CD4-positive, alpha-beta T cell (primary cell): ENCODE data around the gene FOXN1. TPM values are rescaled to one million over a fixed set of nuclear protein-coding genes. Genes with fewer than 3 reads are reported as not detected.

Source experiments
- ATAC-seq: fragments of 200-7000 bp; cut with Tn5 transposase; one replicate; pipeline ENCODE4 v1.10.0; 2022; ENCODE audit warnings: mild to moderate bottlenecking; ENCODE audit not compliant: poor library complexity
- CTCF ChIA-PET: fragments of 350-600 bp; sonication (Branson Sonifier 250); formaldehyde crosslinking; loops from one replicate; lab custom pipeline; 2021; ENCODE audit warnings: antibody characterized with exemption, inconsistent platforms; lab: Charles Lee
- POLR2A ChIA-PET: fragments of 350-600 bp; sonication (Branson Sonifier 250); formaldehyde crosslinking; loops from one replicate; lab custom pipeline; 2021; ENCODE audit warnings: antibody characterized with exemption, inconsistent platforms; lab: Charles Lee
- DNase-seq, 14 experiments: peaks; one replicate each; pipeline ENCODE4 v3.0.0-alpha.2; 2013 to 2020; ENCODE audit warnings: mixed read lengths in 2 of 14
- H3K27ac ChIP-seq, 2 donors: one replicate each; pipeline versions ENCODE4 v1.5.1 to v1.7.0; 2013; ENCODE audit warnings: low read length in 2 of 2, low read depth in 1 of 2, mild to moderate bottlenecking in 1 of 2
- H3K27me3 ChIP-seq, 2 experiments: 1 replicate in 1 of 2; 2 replicates in 1 of 2; pipeline versions ENCODE4 v1.6.1 to v1.7.0; 2013; ENCODE audit warnings: low read length in 2 of 2, control low read depth in 1 of 2, mild to moderate bottlenecking in 1 of 2, moderate library complexity in 1 of 2; ENCODE audit not compliant: insufficient read depth in 2 of 2, control insufficient read depth in 1 of 2
- H3K36me3 ChIP-seq: one replicate; pipeline ENCODE4 v1.6.1; 2013; ENCODE audit warnings: low read length, control low read depth; ENCODE audit not compliant: insufficient read depth
- H3K4me1 ChIP-seq: one replicate; pipeline ENCODE4 v1.6.1; 2013; ENCODE audit warnings: low read length, control low read depth; ENCODE audit not compliant: insufficient read depth
- H3K4me3 ChIP-seq: one replicate; pipeline ENCODE4 v1.5.1; 2013; ENCODE audit warnings: mild to moderate bottlenecking, low read length, moderate library complexity
- H3K9me3 ChIP-seq, 2 experiments: 1 replicate in 1 of 2; 2 replicates in 1 of 2; pipeline versions ENCODE4 v1.6.1 to v1.7.0; 2013; ENCODE audit warnings: low read length in 2 of 2, mild to moderate bottlenecking in 2 of 2, control low read depth in 1 of 2, moderate library complexity in 1 of 2; ENCODE audit not compliant: control insufficient read depth in 1 of 2, insufficient read depth in 1 of 2
- H3K27ac Mint-ChIP-seq: one replicate; pipeline ENCODE4 v1.8.0; 2020; ENCODE audit warnings: mixed read lengths
- H3K27me3 Mint-ChIP-seq: one replicate; pipeline ENCODE4 v1.8.0; 2021; ENCODE audit warnings: mixed read lengths
- H3K36me3 Mint-ChIP-seq: one replicate; pipeline ENCODE4 v1.8.0; 2021; ENCODE audit warnings: low read depth, mixed read lengths
- H3K4me1 Mint-ChIP-seq: one replicate; pipeline ENCODE4 v1.8.0; 2021; ENCODE audit warnings: low read depth, mixed read lengths
- H3K4me3 Mint-ChIP-seq: one replicate; pipeline ENCODE4 v1.8.0; 2020; ENCODE audit warnings: mild to moderate bottlenecking, mixed read lengths
- H3K9me3 Mint-ChIP-seq: one replicate; pipeline ENCODE4 v1.8.0; 2020; ENCODE audit warnings: mixed read lengths
- intact Hi-C, 2 experiments: fragments of 100-400 bp; cut with DNase I in 1 of 2; cut with micrococcal nuclease in 1 of 2; formaldehyde crosslinking; loops; one replicate each; pipeline versions ENCODE4 v1.15.1 to v1.9.0; 2023 to 2025; cut with DNase I, micrococcal nuclease
- total RNA-seq, 174 experiments: library from RNA in 2 of 174; stranded (reverse) in 2 of 174; gene quantifications; one replicate each; pipeline ENCODE4 v1.2.3 and lab custom pipeline; 2021 to 2026
- TF ChIP-seq, protein P1 (sequence below): fragments of 200-600 bp; IDR thresholded peaks from one replicate; pipeline ENCODE4 v1.8.0; 2022; ENCODE audit warnings: antibody characterized with exemption, mild to moderate bottlenecking

FOXN1 gene
- total RNA-seq, 2 experiments from 2014 or later: not detected

DNA sequence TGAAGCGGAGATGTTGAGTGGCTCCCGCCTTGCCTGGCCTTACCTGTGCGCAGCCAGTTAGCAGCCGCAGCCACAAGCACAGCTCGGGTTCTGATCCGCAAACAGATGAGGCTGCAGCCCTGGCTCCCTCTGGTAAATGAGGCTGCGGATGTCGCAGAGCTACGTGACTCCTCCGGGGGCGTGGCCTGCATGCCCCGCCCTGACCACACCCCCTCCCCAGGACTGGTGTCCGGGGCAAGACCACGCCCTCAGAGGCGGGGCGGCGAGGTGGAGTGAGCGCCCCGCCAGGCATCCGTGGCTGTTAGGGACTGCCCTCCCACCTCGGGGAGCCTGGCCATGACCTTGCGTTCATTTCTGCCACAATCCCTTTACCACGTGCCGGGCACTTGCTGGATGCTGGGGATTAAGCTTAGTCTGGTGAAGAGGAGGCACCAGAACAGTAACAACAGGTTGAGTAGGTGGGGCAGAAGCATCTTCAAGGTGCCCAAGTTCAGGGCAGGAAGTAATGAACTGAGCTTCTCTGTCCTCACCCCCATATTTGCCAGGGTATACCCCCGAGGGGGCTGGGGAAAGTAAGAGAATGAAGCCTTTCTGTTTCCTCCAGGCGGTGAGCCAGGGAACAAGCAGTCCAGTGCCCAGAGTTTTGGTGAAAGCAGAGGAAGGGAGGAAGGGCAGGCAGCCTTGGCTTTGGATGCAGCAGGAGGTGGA, 70.8 kb downstream of the FOXN1 start, which contains the start of gene ALDOC:
TSS of gene ALDOC (minus strand) at position 138 of the 708 bp plus-strand sequence. CDS start 1,363 bp downstream, outside the sequence.
- peak within 1 kb of the TSS in 1 of 2 donors; percentile 41 for H3K27ac ChIP-seq
- Mint-ChIP-seq H3K27ac (peak within 1 kb of the TSS; percentile 77), H3K4me3 (peak within 1 kb of the TSS; percentile 87), H3K27me3 (no peaks in the 10 kb centered on the region), H3K4me1 (peaks cover 31% of the 10 kb centered on the region), H3K36me3 (peaks cover 9% of the 10 kb centered on the region), H3K9me3 (no peaks in the 10 kb centered on the region)
- TF ChIP-seq, protein P1, sequence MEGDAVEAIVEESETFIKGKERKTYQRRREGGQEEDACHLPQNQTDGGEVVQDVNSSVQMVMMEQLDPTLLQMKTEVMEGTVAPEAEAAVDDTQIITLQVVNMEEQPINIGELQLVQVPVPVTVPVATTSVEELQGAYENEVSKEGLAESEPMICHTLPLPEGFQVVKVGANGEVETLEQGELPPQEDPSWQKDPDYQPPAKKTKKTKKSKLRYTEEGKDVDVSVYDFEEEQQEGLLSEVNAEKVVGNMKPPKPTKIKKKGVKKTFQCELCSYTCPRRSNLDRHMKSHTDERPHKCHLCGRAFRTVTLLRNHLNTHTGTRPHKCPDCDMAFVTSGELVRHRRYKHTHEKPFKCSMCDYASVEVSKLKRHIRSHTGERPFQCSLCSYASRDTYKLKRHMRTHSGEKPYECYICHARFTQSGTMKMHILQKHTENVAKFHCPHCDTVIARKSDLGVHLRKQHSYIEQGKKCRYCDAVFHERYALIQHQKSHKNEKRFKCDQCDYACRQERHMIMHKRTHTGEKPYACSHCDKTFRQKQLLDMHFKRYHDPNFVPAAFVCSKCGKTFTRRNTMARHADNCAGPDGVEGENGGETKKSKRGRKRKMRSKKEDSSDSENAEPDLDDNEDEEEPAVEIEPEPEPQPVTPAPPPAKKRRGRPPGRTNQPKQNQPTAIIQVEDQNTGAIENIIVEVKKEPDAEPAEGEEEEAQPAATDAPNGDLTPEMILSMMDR: no peak
- peak within 1 kb of the TSS; percentile 46 for H3K4me3 ChIP-seq
- CTCF ChIA-PET: interaction anchor here (0.7 kb wide), 2 partner anchors 27 to 67 kb away, joined by 3 to 4 read pairs; no protein-coding TSS in a partner anchor
- no peaks in the 10 kb centered on the region for H3K9me3 ChIP-seq
- H3K4me1 ChIP-seq: peaks cover 36% of the 10 kb centered on the region
- ATAC-seq (peak; percentile 97), DNase-seq (peak; percentile 95 to 100 (median 98))
- no peaks in the 10 kb centered on the region for H3K36me3 ChIP-seq
- POLR2A ChIA-PET: interaction anchor here (0.6 to 2.1 kb wide), 18 partner anchors 9 to 375 kb away, joined by 3 to 36 read pairs (median 5); partner anchors contain the start of genes BLTP2, PHF12, RPL23A and SDF2
- no peaks in the 10 kb centered on the region for H3K27me3 ChIP-seq
- intact Hi-C loops: loop anchor here (1.0 to 10.0 kb wide), 6 partner anchors 21 to 378 kb away; partner anchors contain the start of genes UNC119 (in 2 of the 2), PHF12 (in 1 of the 2) and SPAG5 (in 1 of the 2)

DNA sequence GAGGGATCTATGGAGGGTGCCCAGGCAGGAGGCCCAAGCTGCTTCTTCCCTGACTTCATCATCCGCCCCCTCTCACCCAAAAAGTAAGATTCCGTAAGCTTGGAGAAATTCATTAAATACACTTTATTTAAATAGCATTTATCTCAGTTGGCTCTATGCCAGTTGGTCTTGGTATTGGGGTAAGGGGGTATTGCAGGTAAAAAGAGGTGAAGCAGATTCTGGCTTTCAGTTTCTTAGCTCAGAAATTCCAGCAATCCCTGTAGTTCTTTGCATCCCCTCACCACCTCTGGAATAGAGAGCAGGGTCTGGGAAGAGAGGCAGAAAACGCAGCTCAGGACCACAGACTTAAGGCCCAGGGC, 71.3 kb downstream of the FOXN1 start:
- ChIA-PET CTCF (no interaction called here), POLR2A (interaction anchor here (0.7 to 2.1 kb wide), 15 partner anchors 9 to 374 kb away, joined by 3 to 36 read pairs (median 5); partner anchors contain the start of genes PHF12, RPL23A, SDF2 and SPAG5)
- intact Hi-C loops: loop anchor here (1.0 to 10.0 kb wide), 5 partner anchors 21 to 377 kb away; partner anchors contain the start of genes PHF12 (in 1 of the 2), SPAG5 (in 1 of the 2) and UNC119 (in 1 of the 2)
- H3K27ac Mint-ChIP-seq: no peak overlapping the region
- H3K27me3 ChIP-seq: no peaks in the 10 kb centered on the region
- H3K4me3 ChIP-seq: no peak overlapping the region
- DNase-seq: no peak
- peaks cover 8% of the 10 kb centered on the region for H3K36me3 Mint-ChIP-seq
- H3K27ac ChIP-seq: peak overlapping the region in 1 of 2 donors; percentile 41
- peak overlapping the region; percentile 87 for H3K4me3 Mint-ChIP-seq
- H3K36me3 ChIP-seq: no peaks in the 10 kb centered on the region
- no peaks in the 10 kb centered on the region for H3K9me3 Mint-ChIP-seq
- H3K4me1 ChIP-seq: peaks cover 30% of the 10 kb centered on the region
- H3K27me3 Mint-ChIP-seq: no peaks in the 10 kb centered on the region
- no peaks in the 10 kb centered on the region for H3K9me3 ChIP-seq
- ATAC-seq: no peak
- TF ChIP-seq, protein P1: no peak
- H3K4me1 Mint-ChIP-seq: peaks cover 26% of the 10 kb centered on the region

DNA sequence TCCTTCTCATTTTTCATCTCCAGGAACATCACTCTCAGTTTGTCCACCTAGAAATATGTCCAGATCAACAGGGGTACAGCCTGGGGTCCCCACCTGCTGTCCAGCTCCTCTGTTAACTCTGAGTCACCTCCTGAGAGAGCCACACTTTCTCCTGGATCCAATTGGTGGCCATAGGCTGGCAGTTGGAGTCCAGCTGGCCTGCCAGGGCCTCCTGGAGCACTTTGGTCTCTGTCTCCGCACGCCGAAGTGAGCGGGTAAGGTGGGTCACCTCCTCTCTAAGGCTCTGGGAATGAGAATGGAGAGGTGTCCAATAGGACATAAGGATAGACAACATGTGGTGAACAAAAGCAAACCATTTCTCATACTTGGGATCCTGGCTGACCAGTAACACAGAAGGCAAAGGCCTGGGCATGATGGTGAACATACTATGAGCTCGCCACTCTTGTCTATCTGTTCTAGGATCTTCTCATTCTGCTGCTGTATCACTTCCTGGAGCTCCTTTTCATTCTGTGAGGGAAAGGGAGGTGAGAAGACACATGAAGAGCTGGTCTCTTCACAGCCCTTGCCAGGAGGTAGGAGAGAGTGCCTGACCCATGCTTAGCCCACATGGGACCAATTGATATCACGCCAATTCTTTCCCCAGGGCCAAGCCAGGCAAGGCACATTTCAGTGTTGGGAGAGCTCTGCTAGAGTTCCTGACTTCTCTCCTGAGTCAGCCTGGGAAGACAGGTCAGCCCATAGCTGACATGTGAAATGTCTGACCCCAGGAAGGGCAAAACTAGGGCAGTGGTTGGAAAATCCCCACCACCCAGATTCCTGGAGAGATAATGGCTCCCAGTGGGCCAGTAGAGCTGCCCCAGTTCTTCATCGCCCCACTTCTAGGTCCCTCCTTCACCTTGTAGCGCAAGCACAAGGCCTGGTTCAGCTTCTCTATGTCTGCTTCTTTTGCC, 72.4 kb downstream of the FOXN1 start:
- Mint-ChIP-seq H3K4me1 (peaks cover 16% of the 10 kb centered on the region), H3K9me3 (no peaks in the 10 kb centered on the region), H3K27me3 (no peaks in the 10 kb centered on the region), H3K27ac (no peak overlapping the region), H3K36me3 (peaks cover 5% of the 10 kb centered on the region), H3K4me3 (no peak overlapping the region)
- TF ChIP-seq, protein P1: no peak
- Histone ChIP-seq H3K4me3 (no peak overlapping the region), H3K27ac (no peak overlapping the region), H3K27me3 (no peaks in the 10 kb centered on the region), H3K4me1 (peaks cover 20% of the 10 kb centered on the region), H3K9me3 (no peaks in the 10 kb centered on the region), H3K36me3 (peaks cover 2% of the 10 kb centered on the region)
- ChIA-PET POLR2A (interaction anchor here (1.1 kb wide), 1 partner anchor 20 kb away, joined by 3 read pairs; the partner anchor contains the start of gene SPAG5), CTCF (no interaction called here)
- DNase-seq (no peak), ATAC-seq (no peak)
- intact Hi-C loops: loop anchor here in 1 of 2 experiments (5.0 to 10.0 kb wide), 2 partner anchors 64 to 376 kb away; partner anchors contain the start of gene PHF12
